Panc1 (cell line): ENCODE measurements around the gene ADCY2. TPM values are rescaled to one million over a fixed set of nuclear protein-coding genes. Genes with fewer than 3 reads are reported as not detected.

Source experiments
- ATAC-seq: fragments of 200-7000 bp; cut with Tn5 transposase; 2 replicates; pipeline ENCODE4 v1.9.1; 2020; ENCODE audit warnings: mild to moderate bottlenecking, moderate library complexity
- BruUV-seq: library from RNA; stranded (reverse); fragments of 400-500 nt; replicated peaks from 2 replicates; lab custom pipeline; 2021; lab: Mats Ljungman, UMichigan
- CTCF ChIA-PET: fragments of 300-600 bp; sonication (Branson Sonifier 250); formaldehyde crosslinking; loops from one replicate; lab custom pipeline; 2022; ENCODE audit warnings: antibody characterized with exemption; lab: Charles Lee
- POLR2A ChIA-PET: fragments of 300-600 bp; sonication (Branson Sonifier 250); formaldehyde crosslinking; loops from one replicate; lab custom pipeline; 2022; ENCODE audit warnings: antibody characterized with exemption; lab: Charles Lee
- DNase-seq: peaks from one replicate; pipeline ENCODE4 v3.0.0-alpha.2; 2010; ENCODE audit warnings: low read depth, low spot score
- H3K27ac ChIP-seq: 2 replicates; pipeline ENCODE4 v1.5.1; 2011; ENCODE audit warnings: mild to moderate bottlenecking, low read length, inconsistent platforms
- H3K27me3 ChIP-seq: fragments of 200-500 bp; sonication (Bioruptor generic); 2 replicates; pipeline ENCODE4 v1.6.0; 2014; ENCODE audit warnings: low read length, inconsistent platforms; ENCODE audit not compliant: control insufficient read depth, insufficient read depth
- H3K36me3 ChIP-seq: fragments of 200-500 bp; sonication (Bioruptor generic); 2 replicates; pipeline ENCODE4 v1.5.1; 2014; ENCODE audit warnings: inconsistent platforms, mild to moderate bottlenecking, low read length, moderate library complexity; ENCODE audit not compliant: control insufficient read depth, insufficient read depth
- H3K4me1 ChIP-seq: 2 replicates; pipeline ENCODE4 v1.5.1; 2011; ENCODE audit warnings: inconsistent platforms, mild to moderate bottlenecking, low read length, moderate library complexity; ENCODE audit not compliant: control insufficient read depth, insufficient read depth
- H3K4me3 ChIP-seq, 2 experiments: 2 replicates each; pipeline ENCODE4 v1.5.1; 2011 to 2012; ENCODE audit warnings: low read depth in 2 of 2, low read length in 2 of 2, mild to moderate bottlenecking in 2 of 2, inconsistent platforms in 1 of 2, moderate library complexity in 1 of 2
- H3K9me3 ChIP-seq: fragments of 200-500 bp; sonication (Bioruptor generic); 2 replicates; pipeline ENCODE4 v1.5.1; 2014; ENCODE audit warnings: low read depth, mild to moderate bottlenecking, inconsistent platforms, low read length, moderate library complexity; ENCODE audit not compliant: control insufficient read depth, insufficient read depth
- CTCF ChIP-seq: fragments of 450-650 bp; IDR thresholded peaks from 2 replicates; pipeline ENCODE4 v1.5.1; 2017; ENCODE audit warnings: mild to moderate bottlenecking
- POLR2AphosphoS5 ChIP-seq: IDR thresholded peaks from 2 replicates; pipeline ENCODE4 v1.6.1; 2012; ENCODE audit warnings: mild to moderate bottlenecking, low read depth, low read length, moderate library complexity
- REST ChIP-seq, 2 experiments: IDR thresholded peaks; 2 replicates each; pipeline ENCODE4 v1.6.1; 2011 to 2012; ENCODE audit warnings: low read depth in 2 of 2, control low read depth in 1 of 2, low read length in 1 of 2, mild to moderate bottlenecking in 1 of 2, moderate library complexity in 1 of 2; ENCODE audit not compliant: insufficient read depth in 1 of 2
- SIN3A ChIP-seq: IDR thresholded peaks from 2 replicates; pipeline ENCODE4 v1.6.1; 2012; ENCODE audit warnings: low read depth, mild to moderate bottlenecking, low read length, moderate library complexity, borderline replicate concordance; ENCODE audit not compliant: insufficient read depth
- TCF7L2 ChIP-seq: IDR thresholded peaks from 2 replicates; pipeline ENCODE4 v1.6.1; 2011; ENCODE audit warnings: mild to moderate bottlenecking, low read depth, low read length, inconsistent platforms
- in situ Hi-C: cut with HindIII; loops from 2 replicates; pipeline ENCODE4 v1.10.0; 2016; ENCODE audit warnings: low sequenced_read_pairs, low pct_unique_long_range_greater_than_20kb
- intact Hi-C: fragments of 100-400 bp; cut with micrococcal nuclease; formaldehyde crosslinking; loops from one replicate; pipeline ENCODE4 v1.10.0; 2022; ENCODE audit not compliant: unreplicated experiment
- total RNA-seq: library from RNA; stranded (reverse); gene quantifications from one replicate; pipeline ENCODE4 v1.2.1, GENCODE V29; 2021; ENCODE audit not compliant: unreplicated experiment

The ADCY2 gene
- total RNA-seq, 1 experiment from 2014 or later = 0.13 TPM

GRCh38 chr5:7426284-7426683 lies 30.3 kb downstream of the ADCY2 start:
- BruUV-seq = no TSS peak
- H3K36me3 ChIP-seq = no peaks in the 10 kb centered on the region
- intact Hi-C loops (no loop called here), in situ Hi-C loops (no loop called here)
- TF ChIP-seq REST (IDR thresholded peaks at IDR 0.05; ENCODE audit: insufficient read depth in 1 of 2, low read depth in 2 of 2, low read length in 1 of 2) (no peak), SIN3A (no peak), CTCF (no peak), TCF7L2 (no peak), POLR2AphosphoS5 (no peak)
- no peaks in the 10 kb centered on the region for H3K27me3 ChIP-seq
- H3K27ac ChIP-seq = no peak overlapping the region
- DNase-seq = no peak
- H3K4me3 ChIP-seq = no peak overlapping the region
- CTCF ChIA-PET = no interaction called here
- POLR2A ChIA-PET = no interaction called here
- ATAC-seq = no peak
- no peaks in the 10 kb centered on the region for H3K9me3 ChIP-seq
- no peaks in the 10 kb centered on the region for H3K4me1 ChIP-seq

GRCh38 chr5:7434914-7435313 lies 39.0 kb downstream of the ADCY2 start:
- no peak for DNase-seq
- POLR2A ChIA-PET = no interaction called here
- intact Hi-C loops = no loop called here
- CTCF ChIA-PET = no interaction called here
- no peaks in the 10 kb centered on the region for H3K27me3 ChIP-seq
- no peaks in the 10 kb centered on the region for H3K36me3 ChIP-seq
- no peak overlapping the region for H3K27ac ChIP-seq
- no peak for ATAC-seq
- TF ChIP-seq SIN3A (no peak), CTCF (no peak), TCF7L2 (no peak), REST (IDR thresholded peaks at IDR 0.05; ENCODE audit: insufficient read depth in 1 of 2, low read depth in 2 of 2, low read length in 1 of 2) (no peak), POLR2AphosphoS5 (no peak)
- in situ Hi-C loops = no loop called here
- H3K4me1 ChIP-seq = no peaks in the 10 kb centered on the region
- no peaks in the 10 kb centered on the region for H3K9me3 ChIP-seq
- BruUV-seq = no TSS peak
- H3K4me3 ChIP-seq = no peak overlapping the region
